ENCODE results near the gene PTP4A2. TPM values are rescaled to one million over a fixed set of nuclear protein-coding genes. Genes with fewer than 3 reads are reported as not detected.

PTP4A2 gene
- polyA plus RNA-seq, 1 experiment = 658 TPM

DNA sequence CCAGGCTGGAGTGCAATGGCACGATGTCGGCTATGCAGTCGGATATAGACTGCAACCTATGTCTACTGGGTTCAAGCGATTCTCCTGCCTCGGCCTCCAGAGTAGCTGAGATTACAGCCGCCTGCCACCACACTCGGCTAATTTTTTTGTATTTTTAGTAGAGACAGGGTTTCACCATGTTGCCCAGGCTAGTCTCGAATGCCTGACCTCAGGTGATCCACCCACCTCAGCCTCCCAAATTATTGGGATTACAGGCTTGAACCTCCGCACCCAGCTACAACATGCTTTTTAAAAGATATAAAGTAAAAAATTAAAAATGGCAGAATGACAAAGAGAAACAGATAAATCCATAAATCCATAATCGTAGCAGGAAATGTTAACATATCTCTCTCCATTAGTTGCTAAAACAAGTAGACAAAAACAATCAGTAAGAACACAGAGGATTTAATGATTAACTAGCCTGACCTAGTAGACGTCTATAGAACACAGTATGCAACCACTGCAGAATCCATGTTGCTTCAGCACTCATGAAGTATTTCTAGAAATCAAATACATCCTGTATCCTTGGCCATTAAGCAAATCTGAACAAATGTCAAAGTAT is 62.4 kb downstream of the PTP4A2 start:
- ChIA-PET CTCF (no interaction called here), POLR2A (no interaction called here)
- peaks cover under 1% of the 10 kb centered on the region for H3K27me3 ChIP-seq (ENCODE audit: control insufficient read depth, insufficient read depth, low read length)
- TF ChIP-seq, protein P1, sequence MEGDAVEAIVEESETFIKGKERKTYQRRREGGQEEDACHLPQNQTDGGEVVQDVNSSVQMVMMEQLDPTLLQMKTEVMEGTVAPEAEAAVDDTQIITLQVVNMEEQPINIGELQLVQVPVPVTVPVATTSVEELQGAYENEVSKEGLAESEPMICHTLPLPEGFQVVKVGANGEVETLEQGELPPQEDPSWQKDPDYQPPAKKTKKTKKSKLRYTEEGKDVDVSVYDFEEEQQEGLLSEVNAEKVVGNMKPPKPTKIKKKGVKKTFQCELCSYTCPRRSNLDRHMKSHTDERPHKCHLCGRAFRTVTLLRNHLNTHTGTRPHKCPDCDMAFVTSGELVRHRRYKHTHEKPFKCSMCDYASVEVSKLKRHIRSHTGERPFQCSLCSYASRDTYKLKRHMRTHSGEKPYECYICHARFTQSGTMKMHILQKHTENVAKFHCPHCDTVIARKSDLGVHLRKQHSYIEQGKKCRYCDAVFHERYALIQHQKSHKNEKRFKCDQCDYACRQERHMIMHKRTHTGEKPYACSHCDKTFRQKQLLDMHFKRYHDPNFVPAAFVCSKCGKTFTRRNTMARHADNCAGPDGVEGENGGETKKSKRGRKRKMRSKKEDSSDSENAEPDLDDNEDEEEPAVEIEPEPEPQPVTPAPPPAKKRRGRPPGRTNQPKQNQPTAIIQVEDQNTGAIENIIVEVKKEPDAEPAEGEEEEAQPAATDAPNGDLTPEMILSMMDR (IDR thresholded peaks at IDR 0.05; ENCODE audit: low read depth, low read length) = no peak
- no peak overlapping the region for H3K27ac ChIP-seq (ENCODE audit: low read depth, low read length)
- no peak for DNase-seq (ENCODE audit: low read depth, low spot score)
- no peak overlapping the region for H3K4me3 ChIP-seq (ENCODE audit: low read depth, low read length)
- no peaks in the 10 kb centered on the region for H3K9me3 ChIP-seq (ENCODE audit: control insufficient read depth, insufficient read depth, low read length)

DNA sequence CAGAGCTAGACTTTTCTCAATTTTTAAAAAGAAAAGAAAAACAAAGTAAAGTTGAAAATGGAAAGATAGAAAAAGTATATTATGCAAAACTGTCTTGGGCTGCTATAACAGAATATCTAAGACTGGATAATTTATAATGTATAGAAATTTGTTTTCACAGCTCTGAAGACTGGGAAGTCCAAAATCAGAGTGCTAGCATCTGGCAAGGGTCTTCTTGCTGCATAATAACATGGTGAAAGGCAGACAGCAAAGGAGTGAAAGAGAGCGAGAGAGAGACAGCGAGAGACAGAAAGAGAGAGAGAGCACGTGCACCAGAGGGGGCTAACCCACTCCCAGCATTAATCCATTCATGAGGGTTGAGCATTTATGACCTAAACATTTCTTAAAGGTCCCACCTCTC is 63.2 kb downstream of the PTP4A2 start:
- ChIA-PET POLR2A (no interaction called here), CTCF (no interaction called here)
- H3K4me3 ChIP-seq (ENCODE audit: low read depth, low read length) = no peak overlapping the region
- H3K9me3 ChIP-seq (ENCODE audit: control insufficient read depth, insufficient read depth, low read length) = no peaks in the 10 kb centered on the region
- DNase-seq (ENCODE audit: low read depth, low spot score) = no peak
- TF ChIP-seq, protein P1 (IDR thresholded peaks at IDR 0.05; ENCODE audit: low read depth, low read length) = no peak
- H3K27ac ChIP-seq (ENCODE audit: low read depth, low read length) = no peak overlapping the region
- H3K27me3 ChIP-seq (ENCODE audit: control insufficient read depth, insufficient read depth, low read length) = peaks cover 2% of the 10 kb centered on the region

DNA sequence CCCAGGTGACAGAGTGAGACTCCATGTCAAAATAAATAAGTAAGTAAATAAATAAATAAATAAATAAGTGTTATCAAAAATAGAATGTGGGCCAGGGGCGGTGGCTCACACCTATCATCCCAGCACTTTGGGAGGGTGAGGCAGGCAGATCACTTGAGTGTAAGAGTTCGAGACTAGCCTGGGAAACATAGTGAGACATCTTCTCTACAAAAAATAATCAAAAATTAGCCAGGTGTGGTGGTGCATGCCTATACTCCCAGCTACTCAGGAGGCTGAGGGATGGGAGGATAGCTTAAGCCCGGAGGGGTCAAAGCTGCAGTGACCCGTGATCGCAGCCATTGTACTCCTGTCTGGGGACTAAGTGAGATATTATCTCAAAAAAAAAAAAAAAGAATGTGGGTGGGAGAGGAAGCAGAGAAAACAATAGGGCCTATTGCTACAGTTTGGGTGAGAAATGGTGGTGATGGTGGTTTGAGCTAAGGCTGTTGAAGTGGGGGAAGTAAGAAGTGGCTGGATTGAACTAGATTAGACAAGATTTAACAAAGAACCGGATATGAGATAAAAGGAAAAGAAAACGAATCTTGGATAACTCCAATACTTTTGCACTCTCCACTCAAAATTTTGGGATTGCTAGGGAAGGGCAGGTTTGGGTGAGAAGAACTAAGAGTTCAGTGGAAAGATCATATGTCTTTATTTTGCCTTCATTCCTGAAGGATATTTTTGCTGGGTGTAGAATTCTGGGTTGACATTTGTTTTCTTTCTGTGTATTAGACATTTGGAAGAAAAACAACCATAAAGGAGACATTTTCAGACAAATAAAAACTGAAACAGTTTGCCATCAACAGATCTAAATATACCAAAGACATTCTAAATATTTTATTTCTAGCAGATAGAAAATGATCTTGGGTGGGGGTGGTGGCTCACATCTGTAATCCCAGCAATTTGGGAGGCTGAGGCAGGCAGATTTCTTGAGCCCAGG is 65.2 kb downstream of the PTP4A2 start:
- ChIA-PET POLR2A (no interaction called here), CTCF (no interaction called here)
- Histone ChIP-seq H3K4me3 (ENCODE audit: low read depth, low read length) (no peak overlapping the region), H3K27me3 (ENCODE audit: control insufficient read depth, insufficient read depth, low read length) (peaks cover 2% of the 10 kb centered on the region), H3K27ac (ENCODE audit: low read depth, low read length) (no peak overlapping the region), H3K9me3 (ENCODE audit: control insufficient read depth, insufficient read depth, low read length) (no peaks in the 10 kb centered on the region)
- TF ChIP-seq, protein P1 (IDR thresholded peaks at IDR 0.05; ENCODE audit: low read depth, low read length) = no peak
- no peak for DNase-seq (ENCODE audit: low read depth, low spot score)

DNA sequence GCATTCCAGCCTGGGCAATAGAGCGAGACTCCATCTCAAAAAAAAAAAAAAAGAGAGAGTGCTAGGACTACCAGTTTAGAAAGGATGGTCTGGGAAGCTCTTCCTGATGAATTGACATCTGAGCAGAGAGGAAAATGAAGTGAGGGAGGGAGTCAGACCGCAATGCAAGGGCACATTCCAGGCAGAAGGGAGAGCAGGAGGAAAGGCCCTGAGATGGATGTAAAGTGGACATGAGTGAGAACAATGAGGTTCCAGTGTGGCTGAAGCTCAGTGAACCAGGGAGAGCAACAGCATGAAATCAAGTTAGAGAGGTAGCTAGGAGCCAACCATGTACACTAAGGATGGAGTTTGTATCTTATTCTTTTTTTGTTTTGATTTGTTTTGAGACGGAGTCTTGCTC is 66.5 kb downstream of the PTP4A2 start:
- POLR2A ChIA-PET = no interaction called here
- H3K27ac ChIP-seq (ENCODE audit: low read depth, low read length) = no peak overlapping the region
- CTCF ChIA-PET = no interaction called here
- H3K9me3 ChIP-seq (ENCODE audit: control insufficient read depth, insufficient read depth, low read length) = no peaks in the 10 kb centered on the region
- H3K27me3 ChIP-seq (ENCODE audit: control insufficient read depth, insufficient read depth, low read length) = peaks cover 2% of the 10 kb centered on the region
- TF ChIP-seq, protein P1 (IDR thresholded peaks at IDR 0.05; ENCODE audit: low read depth, low read length) = no peak
- H3K4me3 ChIP-seq (ENCODE audit: low read depth, low read length) = no peak overlapping the region
- no peak for DNase-seq (ENCODE audit: low read depth, low spot score)

DNA sequence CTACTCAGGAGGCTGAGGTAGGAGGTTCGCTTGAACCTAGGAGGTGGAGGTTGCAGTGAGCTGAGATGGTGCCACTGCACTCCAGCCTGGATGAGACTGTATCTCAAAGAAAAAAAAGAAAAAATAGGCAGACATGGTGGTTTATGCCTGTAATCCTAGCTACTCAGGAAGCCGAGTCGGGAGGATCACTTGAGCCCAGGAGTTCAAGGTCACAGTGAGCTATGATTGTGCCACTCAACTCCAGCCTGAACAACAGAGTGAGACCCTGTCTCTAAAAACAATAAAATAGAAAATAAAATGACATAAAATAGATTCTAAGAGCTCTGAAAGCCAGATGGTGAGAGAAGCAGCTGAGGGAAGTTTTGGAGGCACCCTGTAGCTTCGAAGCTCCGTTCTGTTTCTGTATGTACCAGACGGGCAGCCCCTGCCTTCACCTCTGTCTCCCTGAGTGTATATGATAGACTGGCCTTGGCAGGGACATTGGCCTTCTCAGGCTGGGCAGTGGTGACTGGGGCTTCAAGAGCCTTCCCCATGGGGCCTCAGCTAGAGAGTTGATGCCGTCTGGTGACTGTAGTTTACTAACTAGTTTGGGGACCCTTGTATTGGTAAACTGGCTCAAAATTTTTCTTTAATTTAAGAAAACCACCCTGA is 68.0 kb downstream of the PTP4A2 start:
- POLR2A ChIA-PET = no interaction called here
- DNase-seq (ENCODE audit: low read depth, low spot score) = no peak
- Histone ChIP-seq H3K27me3 (ENCODE audit: control insufficient read depth, insufficient read depth, low read length) (peaks cover 2% of the 10 kb centered on the region), H3K27ac (ENCODE audit: low read depth, low read length) (no peak overlapping the region), H3K9me3 (ENCODE audit: control insufficient read depth, insufficient read depth, low read length) (no peaks in the 10 kb centered on the region), H3K4me3 (ENCODE audit: low read depth, low read length) (no peak overlapping the region)
- CTCF ChIA-PET = no interaction called here
- TF ChIP-seq, protein P1 (IDR thresholded peaks at IDR 0.05; ENCODE audit: low read depth, low read length) = no peak

Measured in AG04450 (cell line).